Heart left ventricle (tissue), 13 donors: ENCODE data around the gene ENAH.

Experiments used
- POLR2A ChIP-seq, 2 donors: fragments of 450-650 bp; IDR thresholded peaks; one replicate each; pipeline ENCODE4 v1.6.1; 2017; ENCODE audit warnings: antibody characterized with exemption in 2 of 2, mild to moderate bottlenecking in 2 of 2, moderate library complexity in 2 of 2
- TF ChIP-seq, protein P1 (sequence below), 12 donors: fragments of 200-600 bp; sonication (generic) in 4 of 12; IDR thresholded peaks; one replicate each; pipeline versions ENCODE4 v1.5.0 to v1.8.0; 2018 to 2022; ENCODE audit warnings: antibody characterized with exemption in 12 of 12, mild to moderate bottlenecking in 5 of 12
- donor health status: ischemic (EF 13 %, LVEDD 7.1; RV severe dilation, severe dysfunction).
- donor health status: DM: no; HTN: yes; CAD: no.
- donor health status: DM: no; HTN: no; CAD: no.
- donor health status: ischemic (EF 25% LVEDD 6.9; RV normal size, moderate dysfunction).
- donor health status: ischemic (EF 25% LVEDD 5.7; RV mildly dilated, moderate dysfunction).
- donor health status: ischemic (EF 35%, LVEDD 5.7; RV mildly dilated, moderate dysfunction).
- donor health status: nonischemic (EF 11% LVEDD 7.7; RV severe dilation, severe dysfunction).
- donor health status: DM: yes; HTN: yes; CAD: no.
- donor health status: PGD.
- donor health status: ischemic (EF 29% LVEDD 5.4; RV normal size, mild dysfunction).
- donor health status: nonischemic (EF 23%, LVEDD 6.1; RV moderate dilation, normal function).

DNA sequence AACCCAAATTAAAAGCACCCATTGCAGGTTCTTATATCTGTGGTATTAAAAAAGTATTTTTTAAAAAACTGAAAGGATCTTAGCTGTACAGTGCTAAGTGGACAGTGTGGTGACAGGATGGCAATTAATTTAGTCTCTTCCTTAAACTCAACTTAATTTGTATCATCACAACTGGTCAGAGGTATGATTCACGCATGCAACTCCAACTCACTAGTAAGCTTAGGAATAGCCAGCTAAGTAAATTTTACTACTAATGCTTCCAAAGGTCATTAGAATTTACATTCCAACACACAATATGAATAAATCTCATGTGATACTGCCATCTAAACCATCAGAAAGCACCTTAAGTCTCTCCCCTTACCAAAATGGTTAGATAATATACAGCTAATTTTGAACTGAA, 35.4 kb downstream of the ENAH start:
- TF ChIP-seq, protein P1, sequence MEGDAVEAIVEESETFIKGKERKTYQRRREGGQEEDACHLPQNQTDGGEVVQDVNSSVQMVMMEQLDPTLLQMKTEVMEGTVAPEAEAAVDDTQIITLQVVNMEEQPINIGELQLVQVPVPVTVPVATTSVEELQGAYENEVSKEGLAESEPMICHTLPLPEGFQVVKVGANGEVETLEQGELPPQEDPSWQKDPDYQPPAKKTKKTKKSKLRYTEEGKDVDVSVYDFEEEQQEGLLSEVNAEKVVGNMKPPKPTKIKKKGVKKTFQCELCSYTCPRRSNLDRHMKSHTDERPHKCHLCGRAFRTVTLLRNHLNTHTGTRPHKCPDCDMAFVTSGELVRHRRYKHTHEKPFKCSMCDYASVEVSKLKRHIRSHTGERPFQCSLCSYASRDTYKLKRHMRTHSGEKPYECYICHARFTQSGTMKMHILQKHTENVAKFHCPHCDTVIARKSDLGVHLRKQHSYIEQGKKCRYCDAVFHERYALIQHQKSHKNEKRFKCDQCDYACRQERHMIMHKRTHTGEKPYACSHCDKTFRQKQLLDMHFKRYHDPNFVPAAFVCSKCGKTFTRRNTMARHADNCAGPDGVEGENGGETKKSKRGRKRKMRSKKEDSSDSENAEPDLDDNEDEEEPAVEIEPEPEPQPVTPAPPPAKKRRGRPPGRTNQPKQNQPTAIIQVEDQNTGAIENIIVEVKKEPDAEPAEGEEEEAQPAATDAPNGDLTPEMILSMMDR (IDR thresholded peaks at IDR 0.05): no peak
- no peak for TF ChIP-seq POLR2A (IDR thresholded peaks at IDR 0.05)
